Inferior parietal cortex (tissue), 1 donor: ENCODE results near the gene NSD1.
"Not testable (repeated sequence)": the region's sequence is repeated elsewhere in the genome, so short reads cannot be mapped to it uniquely, and the experiment has no call there.

Source experiments
- DNase-seq: peaks from one replicate; pipeline ENCODE4 v3.0.0-alpha.2; 2016; ENCODE audit errors: extremely low spot score

The NSD1 gene

GRCh38 chr5:177328545-177329231 is 195.1 kb downstream of the NSD1 start:
- no peak for DNase-seq

- DNase-seq, result no peak
Observed at GRCh38 chr5:177329883-177330282, 196.3 kb downstream of the NSD1 start.

DNA sequence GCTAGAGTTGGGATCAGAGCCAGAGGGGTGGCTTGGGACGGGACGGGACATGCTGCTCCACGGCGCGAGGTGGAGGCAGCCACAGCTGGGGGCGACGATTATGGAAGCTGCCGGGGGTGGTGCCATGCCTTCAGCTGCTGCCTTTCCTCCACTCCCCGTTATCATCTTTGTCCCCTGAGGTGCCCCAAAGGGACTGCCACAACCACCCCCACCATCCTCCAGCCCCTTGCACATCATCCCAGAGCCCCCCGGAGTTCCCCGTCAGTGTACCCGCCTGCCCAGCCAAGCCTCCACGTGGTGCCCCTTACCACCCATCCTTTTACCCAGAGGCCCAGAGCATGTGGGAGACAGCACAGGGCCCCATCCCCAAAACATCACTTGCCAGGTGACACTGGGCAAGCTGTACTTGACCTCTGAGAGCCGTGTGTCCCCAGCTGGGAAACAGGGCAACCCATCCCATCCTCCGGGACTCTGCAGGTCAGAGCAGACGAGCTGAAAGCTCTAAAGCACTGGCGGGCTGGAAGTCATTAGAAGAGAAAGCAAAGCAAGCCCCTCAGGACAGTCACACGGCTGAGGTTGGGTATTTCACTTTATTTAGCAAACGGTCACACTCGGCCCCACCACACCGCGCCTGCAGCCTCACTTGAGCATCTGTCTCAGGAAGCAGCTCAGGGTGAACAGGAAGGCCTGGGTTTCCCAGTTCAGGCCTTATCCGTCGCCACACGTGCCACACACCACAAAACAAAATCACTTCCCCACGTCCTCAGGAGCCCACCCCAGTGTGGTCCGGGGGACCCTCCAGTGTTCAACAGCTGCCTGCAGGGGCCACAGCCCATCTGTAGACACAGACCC is 197.6 kb downstream of the NSD1 start:
- DNase-seq, result no peak

DNA sequence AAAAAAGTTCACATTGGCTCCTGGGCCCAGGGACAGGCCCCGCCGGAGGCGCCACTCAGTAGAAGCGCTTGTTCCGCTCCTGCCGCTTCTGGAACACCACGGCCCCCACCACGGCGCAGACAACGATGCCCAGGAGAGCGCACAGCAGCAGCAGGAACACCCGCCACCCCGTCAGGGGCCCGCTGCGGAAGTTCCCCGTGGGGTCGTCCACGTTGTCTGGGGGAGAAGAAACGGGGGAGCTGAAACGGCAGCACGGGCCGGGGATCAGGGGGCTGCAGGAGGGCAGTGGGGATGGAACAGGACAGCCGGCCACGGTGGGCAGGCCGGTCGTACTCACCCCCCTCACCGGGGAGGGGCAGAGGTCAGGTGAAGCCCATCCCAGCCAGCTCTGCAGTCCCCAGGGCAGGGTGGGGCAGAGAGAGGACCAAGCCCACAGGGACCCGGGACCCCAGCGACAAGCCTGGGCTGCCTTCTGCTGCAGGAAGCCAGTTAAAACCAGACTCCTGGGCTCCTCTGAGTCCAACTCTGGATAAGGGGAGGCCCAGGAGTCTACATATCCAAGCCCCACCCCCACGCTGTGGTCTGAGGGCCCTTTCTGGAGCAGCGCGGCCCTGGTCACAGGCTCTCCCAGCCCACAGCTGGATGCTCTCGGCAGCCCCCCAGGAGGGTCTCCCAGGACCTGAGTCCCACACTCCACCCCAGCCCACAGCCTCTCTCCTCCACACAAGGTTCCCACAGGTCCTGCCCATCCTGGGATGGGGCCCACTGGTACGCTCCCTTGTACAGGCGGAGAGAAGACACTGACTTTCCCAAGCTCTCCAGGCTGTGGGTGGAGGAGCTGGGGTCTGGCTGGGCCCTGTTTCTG is 198.7 kb downstream of the NSD1 start:
- no peak for DNase-seq

- DNase-seq, result no peak
Observed at GRCh38 chr5:177332896-177333260, 199.3 kb downstream of the NSD1 start.

DNA sequence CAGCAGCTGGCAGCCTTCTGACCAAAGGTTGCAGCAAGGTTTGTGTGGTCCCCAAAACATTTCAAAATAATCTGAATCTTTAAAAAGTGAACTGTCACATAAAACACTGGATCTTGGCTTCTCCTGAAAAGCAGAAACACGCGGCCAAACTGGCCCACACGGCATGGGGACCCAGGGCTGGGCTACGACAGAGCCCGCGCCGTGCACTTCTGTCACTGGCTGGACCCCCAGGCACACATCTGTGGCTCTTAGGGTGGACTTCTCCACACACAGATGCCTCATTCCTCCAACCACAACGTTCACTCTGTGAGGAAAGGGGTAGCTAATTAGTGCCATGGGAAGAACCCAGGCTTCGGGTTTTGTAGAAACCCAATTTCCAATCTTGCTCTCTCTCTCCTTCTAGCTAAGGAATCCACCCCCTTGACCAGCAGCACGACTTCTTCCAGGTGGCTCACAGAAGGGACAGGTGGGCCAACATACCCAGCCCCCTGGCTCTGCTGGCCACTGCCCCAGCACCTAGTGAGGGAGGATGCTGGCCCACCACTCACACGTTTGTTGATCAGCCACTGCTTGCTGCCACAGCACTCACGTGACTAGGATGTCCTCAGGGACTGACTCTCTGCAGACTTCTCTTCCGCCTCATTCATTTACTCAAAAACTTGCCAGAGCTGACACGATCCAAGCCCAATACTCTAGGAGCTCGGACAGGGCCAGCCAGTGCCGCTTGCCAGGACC is 200.0 kb downstream of the NSD1 start:
- no peak for DNase-seq

DNA sequence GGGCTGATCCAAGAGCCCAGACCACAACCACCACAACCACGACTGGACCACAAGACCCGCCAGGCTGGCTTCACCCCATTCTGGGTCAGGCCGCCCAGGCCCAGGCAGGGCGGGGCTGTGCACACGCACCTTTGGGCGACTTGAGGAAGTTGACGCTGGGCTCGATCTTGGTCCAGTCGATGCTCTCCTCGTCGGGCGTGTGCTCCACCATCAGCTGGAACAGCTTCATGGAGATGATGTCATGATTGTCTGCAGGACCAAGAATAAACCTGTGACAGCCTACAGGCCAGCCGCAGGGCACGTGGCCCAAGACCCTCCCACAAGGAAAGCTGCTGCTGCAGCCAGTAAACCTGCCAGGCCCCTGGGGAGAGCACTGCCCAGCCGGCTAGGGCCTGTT is 200.6 kb downstream of the NSD1 start:
- no peak for DNase-seq

- DNase-seq, result no peak
Observed at GRCh38 chr5:177334781-177335700, 201.5 kb downstream of the NSD1 start.

- no peak for DNase-seq
Observed at GRCh38 chr5:177335701-177336065, 202.1 kb downstream of the NSD1 start.

DNA sequence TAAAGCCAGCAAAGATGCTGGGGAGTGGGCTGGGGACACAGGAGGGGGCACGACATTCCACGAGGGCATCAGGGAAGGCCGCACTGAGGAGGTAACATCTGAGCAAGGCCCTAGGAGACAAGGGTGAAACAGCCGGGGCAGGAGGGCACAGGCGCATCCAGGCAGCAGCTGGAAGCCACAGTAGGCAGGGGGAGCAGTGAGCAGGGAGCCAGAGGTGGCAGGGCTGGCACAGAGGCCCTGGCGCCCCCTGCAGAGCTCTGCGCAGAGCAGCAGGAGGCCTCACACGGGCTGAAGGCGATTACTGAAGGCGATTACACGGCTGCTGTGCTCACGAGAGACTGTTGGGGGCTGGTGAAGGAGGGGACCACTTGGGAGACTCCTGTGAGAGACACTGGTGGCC is 202.5 kb downstream of the NSD1 start:
- no peak for DNase-seq

GRCh38 chr5:177336603-177337494 is 203.3 kb downstream of the NSD1 start:
- no peak for DNase-seq

DNA sequence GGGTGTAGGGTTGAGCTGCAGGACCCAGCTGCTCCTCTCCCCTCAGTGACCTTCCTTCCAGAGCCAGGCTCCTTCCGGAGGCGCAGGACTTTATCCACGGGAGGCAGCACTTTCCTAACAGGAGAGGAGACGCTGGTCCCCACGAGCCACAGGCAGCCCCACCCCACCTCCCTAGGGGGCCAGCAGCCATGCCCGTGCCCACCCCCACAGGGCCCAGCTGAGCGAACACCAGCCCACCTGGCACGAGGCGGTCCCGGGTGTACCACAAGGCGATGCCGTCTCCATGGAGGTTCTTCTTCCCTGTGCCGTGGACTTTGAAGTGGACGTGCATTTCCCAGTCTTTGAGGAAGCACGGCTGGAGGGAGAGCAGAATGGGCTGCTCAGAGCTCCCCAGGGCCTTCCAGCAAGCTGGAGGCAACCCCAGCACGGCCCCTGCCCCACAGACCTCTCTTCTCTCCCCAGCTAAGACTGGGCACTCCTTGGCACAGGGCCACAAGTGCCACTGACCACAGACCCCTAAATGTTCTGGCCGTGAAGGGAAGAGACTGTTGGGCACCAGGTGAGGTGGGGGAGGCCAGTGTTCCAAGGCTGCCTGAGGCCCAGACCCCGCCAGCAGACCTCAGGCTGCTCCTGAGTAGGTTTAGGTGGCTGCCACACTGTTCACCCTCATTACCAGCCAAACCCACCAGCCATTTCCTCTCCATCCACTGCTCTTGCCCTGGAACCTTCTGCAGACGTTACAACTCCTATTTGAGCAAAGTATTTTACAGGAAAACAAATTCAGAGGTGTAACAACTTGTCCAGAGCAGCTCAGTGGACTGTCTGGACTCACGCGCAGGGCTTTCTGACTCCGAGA is 204.9 kb downstream of the NSD1 start:
- no peak for DNase-seq

- no peak for DNase-seq
Observed at GRCh38 chr5:177339107-177339638, 205.6 kb downstream of the NSD1 start.

GRCh38 chr5:177343000-177343399 is 209.4 kb downstream of the NSD1 start:
- not testable (repeated sequence) for DNase-seq

- DNase-seq, result no peak
Observed at GRCh38 chr5:177343777-177344176, 210.2 kb downstream of the NSD1 start.

DNA sequence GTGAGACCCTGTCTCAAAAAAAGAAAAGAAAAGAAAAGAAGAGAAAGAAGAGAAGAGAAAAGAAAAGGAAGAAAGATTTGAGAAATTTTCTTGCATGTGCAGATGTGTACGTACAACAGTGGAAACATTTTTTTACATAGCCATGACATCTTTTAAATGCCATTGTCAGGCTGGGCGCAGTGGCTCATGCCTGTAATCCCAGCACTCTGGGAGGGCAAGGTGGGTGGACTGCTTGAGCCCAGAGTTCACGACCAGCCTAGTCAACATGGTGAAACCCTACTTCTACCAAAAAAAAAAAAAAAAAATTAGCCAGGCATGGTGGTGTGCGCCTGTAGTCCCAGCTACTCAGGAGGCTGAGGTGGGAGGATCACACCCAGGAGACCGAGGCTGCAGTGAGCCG is 211.3 kb downstream of the NSD1 start:
- no peak for DNase-seq

- no peak for DNase-seq
Observed at GRCh38 chr5:177346820-177347219, 213.2 kb downstream of the NSD1 start.

GRCh38 chr5:177347699-177348098 is 214.1 kb downstream of the NSD1 start:
- no peak for DNase-seq

DNA sequence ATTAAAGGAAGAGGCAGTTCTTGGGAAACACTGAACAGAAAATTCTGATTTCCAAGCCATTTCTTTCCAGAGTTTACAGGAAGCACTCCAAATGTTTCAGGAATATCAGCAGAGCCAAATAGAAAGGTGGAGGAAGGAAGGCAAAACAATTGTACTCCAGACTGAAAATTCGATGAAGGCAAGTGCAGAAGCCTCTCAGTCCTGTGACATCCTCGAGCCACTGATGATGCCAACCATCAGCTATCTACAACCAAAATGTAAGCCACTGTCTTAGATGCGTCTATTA is 215.7 kb downstream of the NSD1 start:
- no peak for DNase-seq
